HEK293T (cell line): ENCODE data around the gene ACTR8.

Source experiments
- ARNT ChIP-seq: fragments of 450-650 bp; IDR thresholded peaks from 2 replicates; pipeline ENCODE4 v1.6.1; 2017; ENCODE audit warnings: mild to moderate bottlenecking
- BHLHE40 ChIP-seq: fragments of 450-650 bp; IDR thresholded peaks from 2 replicates; pipeline ENCODE4 v1.6.1; 2016; ENCODE audit warnings: mild to moderate bottlenecking, moderate library complexity, borderline replicate concordance
- CTBP1 ChIP-seq: fragments of 450-650 bp; IDR thresholded peaks from 2 replicates; pipeline ENCODE4 v1.6.1; 2016; ENCODE audit warnings: borderline replicate concordance
- FOXA1 ChIP-seq: fragments of 450-650 bp; IDR thresholded peaks from 2 replicates; pipeline ENCODE4 v1.6.1; 2016; ENCODE audit warnings: mild to moderate bottlenecking
- FOXK2 ChIP-seq: fragments of 450-650 bp; IDR thresholded peaks from 2 replicates; pipeline ENCODE4 v1.6.1; 2016; ENCODE audit warnings: mild to moderate bottlenecking
- FOXM1 ChIP-seq: fragments of 450-650 bp; IDR thresholded peaks from 2 replicates; pipeline ENCODE4 v1.6.1; 2017; ENCODE audit warnings: mild to moderate bottlenecking, borderline replicate concordance
- L3MBTL2 ChIP-seq: fragments of 450-650 bp; conservative IDR thresholded peaks from 2 replicates; pipeline ENCODE4 v1.6.1; 2016; ENCODE audit warnings: mild to moderate bottlenecking
- NFRKB ChIP-seq: fragments of 450-650 bp; IDR thresholded peaks from 2 replicates; pipeline ENCODE4 v1.6.1; 2016; ENCODE audit warnings: mild to moderate bottlenecking, moderate library complexity
- SP1 ChIP-seq: fragments of 450-650 bp; IDR thresholded peaks from 2 replicates; pipeline ENCODE4 v1.6.1; 2017
- TARDBP ChIP-seq: fragments of 450-650 bp; IDR thresholded peaks from 2 replicates; pipeline ENCODE4 v1.6.1; 2016
- ZNF384 ChIP-seq: fragments of 450-650 bp; IDR thresholded peaks from 2 replicates; pipeline ENCODE4 v1.6.1; 2016

- TF ChIP-seq FOXM1 (no peak), L3MBTL2 (no peak), TARDBP (no peak), BHLHE40 (no peak), CTBP1 (no peak), SP1 (no peak), ARNT (no peak), NFRKB (no peak), FOXK2 (no peak), ZNF384 (no peak), FOXA1 (no peak)
These were observed 2.7 kb upstream of the ACTR8 start for GRCh38 chr3:53884623-53885022.
